HG03354 (cell line): ENCODE results near the gene CASP2.

Experiments
- ATAC-seq: cut with Tn5 transposase; IDR thresholded peaks from one replicate; pipeline ENCODE4 v1.9.1; 2021; ENCODE audit warnings: mild to moderate bottlenecking; ENCODE audit not compliant: unreplicated experiment, poor library complexity, severe bottlenecking

CASP2 gene

GRCh38 chr7:143356414-143357050, 68.4 kb downstream of the CASP2 start:
- ATAC-seq = no peak
